PC-9 (cell line): ENCODE results near the gene RPTOR. TPM values are rescaled to one million over a fixed set of nuclear protein-coding genes. Genes with fewer than 3 reads are reported as not detected.

Experiments
- BruUV-seq: library from RNA; stranded (reverse); fragments of 400-500 nt; replicated peaks from 2 replicates; lab custom pipeline; 2021; lab: Mats Ljungman, UMichigan
- CTCF ChIA-PET: fragments of 300-600 bp; sonication (Branson Sonifier 250); formaldehyde crosslinking; loops from one replicate; lab custom pipeline; 2022; ENCODE audit warnings: antibody characterized with exemption; lab: Charles Lee
- POLR2A ChIA-PET: fragments of 300-600 bp; sonication (Branson Sonifier 250); formaldehyde crosslinking; loops from one replicate; lab custom pipeline; 2022; ENCODE audit warnings: antibody characterized with exemption; ENCODE audit not compliant: unreplicated experiment; lab: Charles Lee
- DNase-seq, 2 experiments: peaks; one replicate each; pipeline versions ENCODE4 v3.0.0 to v3.0.0-alpha.2; 2015 to 2022; ENCODE audit warnings: mixed read lengths in 1 of 2
- H2AFZ ChIP-seq: fragments of 200-600 bp; sonication (generic); 2 replicates; pipeline ENCODE4 v1.8.1; 2017; ENCODE audit warnings: antibody characterized with exemption
- H3F3A ChIP-seq: fragments of 200-600 bp; sonication (generic); 2 replicates; pipeline ENCODE4 v1.8.1; 2017; ENCODE audit warnings: antibody characterized with exemption, mild to moderate bottlenecking, low read depth; ENCODE audit not compliant: insufficient read depth
- H3K27ac ChIP-seq: fragments of 200-600 bp; sonication (generic); 2 replicates; pipeline ENCODE4 v1.6.1; 2016; ENCODE audit warnings: mixed run types
- H3K27me3 ChIP-seq: fragments of 200-600 bp; sonication (generic); 2 replicates; pipeline ENCODE4 v1.6.1; 2016; ENCODE audit warnings: low read depth, mixed run types; ENCODE audit not compliant: insufficient read depth
- H3K36me3 ChIP-seq: fragments of 200-600 bp; sonication (generic); 2 replicates; pipeline ENCODE4 v1.6.1; 2016; ENCODE audit warnings: low read depth, mixed run types
- H3K4me1 ChIP-seq: fragments of 200-600 bp; sonication (generic); replicated peaks from 2 replicates; pipeline ENCODE4 v1.6.1; 2016; ENCODE audit warnings: mixed run types; ENCODE audit not compliant: insufficient read depth
- H3K4me2 ChIP-seq: fragments of 200-600 bp; sonication (generic); 2 replicates; pipeline ENCODE4 v1.6.1; 2017; ENCODE audit warnings: mixed run types
- H3K4me3 ChIP-seq: fragments of 200-600 bp; sonication (generic); 2 replicates; pipeline ENCODE4 v1.6.1; 2016; ENCODE audit warnings: mixed run types
- H3K79me2 ChIP-seq: fragments of 200-600 bp; sonication (generic); 2 replicates; pipeline ENCODE4 v1.6.1; 2017; ENCODE audit warnings: low read depth, mixed run types
- H3K9me2 ChIP-seq: fragments of 200-600 bp; sonication (generic); 2 replicates; pipeline ENCODE4 v1.8.1; 2017; ENCODE audit warnings: mild to moderate bottlenecking; ENCODE audit not compliant: insufficient read depth
- H3K9me3 ChIP-seq: fragments of 200-600 bp; sonication (generic); 2 replicates; pipeline ENCODE4 v1.8.1; 2016; ENCODE audit warnings: low read depth; ENCODE audit not compliant: insufficient read depth
- H4K20me1 ChIP-seq: fragments of 200-600 bp; sonication (generic); 2 replicates; pipeline ENCODE4 v1.8.1; 2017; ENCODE audit not compliant: insufficient read depth
- CTCF ChIP-seq: fragments of 200-600 bp; sonication (generic); conservative IDR thresholded peaks from 2 replicates; pipeline ENCODE4 v1.6.1; 2017; ENCODE audit warnings: mixed run types, antibody characterized with exemption, mild to moderate bottlenecking, moderate library complexity
- EZH2 ChIP-seq: fragments of 200-600 bp; sonication (generic); IDR thresholded peaks from 2 replicates; pipeline ENCODE4 v1.8.0; 2017; ENCODE audit warnings: antibody characterized with exemption, low read depth
- intact Hi-C: fragments of 100-400 bp; cut with micrococcal nuclease; formaldehyde crosslinking; loops from one replicate; pipeline ENCODE4 v1.10.0; 2022; ENCODE audit not compliant: unreplicated experiment
- total RNA-seq: library from RNA; stranded (reverse); gene quantifications from 2 replicates; pipeline ENCODE4 v1.2.3, GENCODE V29; 2021

The RPTOR gene
- total RNA-seq, 1 experiment from 2014 or later, result 50.8 TPM

GRCh38 chr17:80917716-80918560, 373.3 kb downstream of the RPTOR start:
- Histone ChIP-seq H3K9me2 (no peaks in the 10 kb centered on the region), H3K79me2 (no peaks in the 10 kb centered on the region), H2AFZ (no peak overlapping the region), H3K36me3 (no peaks in the 10 kb centered on the region), H3K4me2 (no peak overlapping the region), H3K4me1 (no peaks in the 10 kb centered on the region), H3K4me3 (no peak overlapping the region), H3K27me3 (no peaks in the 10 kb centered on the region), H3K27ac (no peak overlapping the region), H3K9me3 (no peaks in the 10 kb centered on the region), H3F3A (no peaks in the 10 kb centered on the region), H4K20me1 (no peaks in the 10 kb centered on the region)
- no TSS peak for BruUV-seq
- ChIA-PET CTCF (no interaction called here), POLR2A (no interaction called here)
- no peak for DNase-seq
- TF ChIP-seq EZH2 (no peak), CTCF (no peak)
- intact Hi-C loops, result no loop called here

GRCh38 chr17:80918731-80919130, 374.1 kb downstream of the RPTOR start:
- BruUV-seq, result no TSS peak
- no peaks in the 10 kb centered on the region for H3K36me3 ChIP-seq
- no peak overlapping the region for H3K4me2 ChIP-seq
- intact Hi-C loops, result no loop called here
- H3K27ac ChIP-seq, result no peak overlapping the region
- no peak overlapping the region for H2AFZ ChIP-seq
- H3K9me3 ChIP-seq, result no peaks in the 10 kb centered on the region
- H3K4me3 ChIP-seq, result no peak overlapping the region
- no peaks in the 10 kb centered on the region for H4K20me1 ChIP-seq
- ChIA-PET POLR2A (no interaction called here), CTCF (no interaction called here)
- H3K27me3 ChIP-seq, result no peaks in the 10 kb centered on the region
- no peak for TF ChIP-seq CTCF
- no peak for TF ChIP-seq EZH2
- H3K9me2 ChIP-seq, result no peaks in the 10 kb centered on the region
- H3K79me2 ChIP-seq, result no peaks in the 10 kb centered on the region
- no peaks in the 10 kb centered on the region for H3K4me1 ChIP-seq
- H3F3A ChIP-seq, result no peaks in the 10 kb centered on the region
- no peak for DNase-seq

GRCh38 chr17:80919331-80920311, 375.0 kb downstream of the RPTOR start:
- H2AFZ ChIP-seq, result no peak overlapping the region
- no peak for DNase-seq
- no peak overlapping the region for H3K27ac ChIP-seq
- H3F3A ChIP-seq, result no peaks in the 10 kb centered on the region
- ChIA-PET CTCF (no interaction called here), POLR2A (no interaction called here)
- no peaks in the 10 kb centered on the region for H3K4me1 ChIP-seq
- no TSS peak for BruUV-seq
- no peaks in the 10 kb centered on the region for H3K79me2 ChIP-seq
- H3K27me3 ChIP-seq, result no peaks in the 10 kb centered on the region
- no peaks in the 10 kb centered on the region for H3K9me3 ChIP-seq
- H3K4me3 ChIP-seq, result no peak overlapping the region
- H4K20me1 ChIP-seq, result no peaks in the 10 kb centered on the region
- no peak overlapping the region for H3K4me2 ChIP-seq
- TF ChIP-seq EZH2 (no peak), CTCF (no peak)
- H3K9me2 ChIP-seq, result no peaks in the 10 kb centered on the region
- no peaks in the 10 kb centered on the region for H3K36me3 ChIP-seq
- intact Hi-C loops, result loop anchor here (5.0 kb wide), 1 partner anchor 323 kb away; no protein-coding TSS in a partner anchor
